ENCODE results near the gene TFPI2.
A peak's percentile ranks its signal among the peaks of the same experiment; 100 is the strongest.

TFPI2 gene

DNA sequence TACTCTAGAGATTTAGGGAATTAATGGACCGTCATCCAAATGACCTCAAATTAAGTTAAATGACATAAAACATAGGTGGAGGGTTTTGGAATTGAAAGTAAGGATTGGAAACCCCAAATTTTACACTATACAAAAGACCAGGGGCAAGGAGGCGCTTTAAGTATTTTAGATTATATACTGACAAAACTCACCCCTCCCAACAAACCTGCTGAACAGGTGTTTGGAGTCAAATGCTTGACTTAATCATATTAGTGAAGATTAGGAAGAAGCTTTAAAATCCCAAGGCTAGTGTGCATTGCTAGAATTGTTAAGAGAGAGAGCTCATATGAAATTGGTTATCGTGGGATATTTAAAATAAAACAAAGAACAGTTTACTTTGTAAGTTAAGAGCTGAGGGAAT, 15.7 kb upstream of the TFPI2 start, which contains the start of gene GNGT1:
TSS of gene GNGT1 (plus strand) at position 301 of the 400 bp plus-strand sequence. CDS start 180 bp downstream, outside the sequence.
- DNase-seq (ENCODE audit: low spot score) = no peak

DNA sequence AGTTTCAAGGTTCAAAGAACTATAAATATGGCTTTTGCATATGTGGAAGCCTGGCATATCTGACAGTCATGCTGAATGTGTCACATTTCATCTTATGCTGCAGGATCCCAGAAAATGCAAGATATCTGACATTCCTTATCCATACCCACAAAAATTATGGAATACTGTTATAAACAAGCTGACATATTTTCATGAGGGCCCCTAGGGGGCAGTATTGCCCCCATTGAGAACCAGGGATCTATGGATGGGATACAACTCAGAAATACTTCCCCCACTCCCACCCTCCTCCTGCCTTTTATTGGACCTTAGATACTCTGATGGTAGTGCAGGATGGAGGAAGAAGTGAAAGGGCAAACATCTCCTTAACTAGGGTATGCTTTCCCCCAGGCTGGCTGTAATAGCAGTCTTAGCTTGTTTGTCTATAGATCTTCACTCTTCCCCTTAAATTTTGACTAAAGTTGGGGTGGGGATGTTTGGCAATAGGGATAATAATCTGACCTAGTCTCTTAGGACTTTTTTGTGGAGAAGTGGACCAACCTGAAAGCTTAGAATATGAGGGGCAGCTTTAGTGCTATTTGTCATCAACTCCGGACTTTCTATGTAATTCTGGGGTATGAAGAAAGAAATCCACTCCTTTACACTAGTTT, 12.3 kb upstream of the TFPI2 start:
- DNase-seq (ENCODE audit: low spot score) = peak; percentile 32

GRCh38 chr7:93897680-93898079, 7.1 kb upstream of the TFPI2 start:
- DNase-seq (ENCODE audit: low spot score) = no peak

DNA sequence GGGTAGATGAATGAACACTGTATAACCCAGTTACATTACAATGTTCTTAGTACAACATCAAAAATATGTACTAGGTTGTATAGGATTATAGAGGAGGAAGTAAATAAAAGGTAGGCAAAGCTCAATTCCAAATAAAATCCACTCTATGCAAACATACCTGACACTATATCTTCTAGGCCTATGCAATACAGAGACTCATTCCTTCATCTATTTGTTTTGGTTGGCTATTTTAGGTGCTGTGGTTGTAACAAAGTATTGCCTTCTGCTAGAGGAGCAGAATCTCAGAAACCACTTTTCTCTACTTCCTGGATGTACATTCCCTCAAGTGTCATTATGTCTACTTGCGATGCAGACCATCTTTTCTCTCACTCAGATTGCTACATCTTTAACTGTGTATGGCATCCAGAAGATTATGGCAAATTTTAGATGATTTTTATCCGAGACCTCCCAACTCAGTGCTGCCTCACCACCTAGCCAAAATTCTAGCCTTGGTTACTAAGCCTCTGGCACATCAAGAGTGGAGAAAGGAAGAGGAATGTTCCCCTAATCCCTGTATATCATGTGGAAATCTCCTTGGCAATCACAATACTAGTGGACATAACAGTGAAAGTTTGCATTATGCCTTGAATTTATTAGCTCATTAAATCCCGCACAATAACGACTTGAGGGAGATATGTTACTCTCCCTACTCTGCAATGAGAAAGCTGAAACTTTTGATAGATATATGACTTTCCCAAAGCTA, 5.5 kb upstream of the TFPI2 start:
- DNase-seq (ENCODE audit: low spot score) = no peak

GRCh38 chr7:93894966-93895640, 4.5 kb upstream of the TFPI2 start:
- DNase-seq (ENCODE audit: low spot score) = no peak

- DNase-seq (ENCODE audit: low spot score) = no peak
Measured at GRCh38 chr7:93894426-93894825, 3.9 kb upstream of the TFPI2 start.

DNA sequence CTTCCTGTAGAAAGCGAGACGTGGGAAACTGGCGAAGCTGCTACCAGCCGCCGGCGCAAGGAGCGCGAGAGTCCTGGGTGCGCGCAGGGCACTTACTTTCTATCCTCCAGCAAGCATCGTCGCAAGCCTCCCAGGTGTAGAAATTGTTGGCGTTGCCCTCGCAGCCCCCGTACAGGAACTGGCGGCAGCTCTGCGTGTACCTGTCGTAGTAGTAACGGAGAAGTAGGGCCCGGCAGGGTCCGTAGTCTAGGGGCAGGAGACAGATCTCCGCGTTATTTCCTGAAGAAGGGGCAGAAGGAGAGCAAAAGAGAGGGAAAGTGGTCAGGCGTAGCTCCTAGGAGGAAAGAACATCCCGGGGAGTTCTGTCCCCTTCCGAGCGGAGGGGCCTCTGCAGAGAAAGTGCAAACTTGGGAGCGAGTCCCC, 501 bp downstream of the TFPI2 start:
- DNase-seq (ENCODE audit: low spot score) = peak; percentile 26

GRCh38 chr7:93889261-93889660, 1.3 kb downstream of the TFPI2 start:
- DNase-seq (ENCODE audit: low spot score) = no peak

DNA sequence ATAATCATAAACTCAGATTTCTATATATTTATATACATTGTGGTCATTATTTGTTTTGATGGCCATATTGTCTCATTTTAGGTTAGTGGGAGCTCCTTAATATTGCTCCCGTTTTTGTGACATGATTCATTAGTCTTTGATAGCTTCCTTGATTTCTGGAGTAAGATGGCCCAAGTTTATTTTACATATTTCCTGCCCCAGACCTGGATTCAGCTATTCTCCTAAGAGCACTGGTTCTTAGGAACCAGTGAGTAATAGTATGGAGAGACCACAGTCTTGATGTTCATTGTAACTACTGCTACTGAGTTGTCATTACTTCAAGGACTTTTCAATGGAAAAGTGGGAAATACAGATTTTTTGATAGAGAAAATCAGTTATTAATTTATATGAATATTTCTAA, 6.0 kb downstream of the TFPI2 start:
- no peak for DNase-seq (ENCODE audit: low spot score)

DNA sequence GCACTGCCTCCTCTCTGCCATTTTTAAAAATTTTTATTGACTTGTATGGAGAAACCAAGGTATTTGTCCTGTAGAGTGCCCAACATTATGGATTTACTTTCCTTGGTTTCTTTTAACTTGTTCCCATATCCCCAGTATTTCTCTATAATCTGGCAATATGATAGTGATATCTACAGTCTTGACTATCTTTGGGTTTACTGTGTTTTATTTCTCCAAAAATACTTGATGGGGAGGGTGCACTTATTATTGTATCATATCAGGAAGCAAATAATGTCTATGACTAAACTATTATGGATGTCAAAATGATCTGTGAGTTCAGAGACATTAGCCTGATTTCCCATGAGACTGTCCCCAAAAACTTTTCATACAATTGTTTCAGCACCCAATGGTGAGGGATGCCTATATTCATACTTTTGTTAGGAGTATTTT, 6.6 kb downstream of the TFPI2 start:
- no peak for DNase-seq (ENCODE audit: low spot score)

DNA sequence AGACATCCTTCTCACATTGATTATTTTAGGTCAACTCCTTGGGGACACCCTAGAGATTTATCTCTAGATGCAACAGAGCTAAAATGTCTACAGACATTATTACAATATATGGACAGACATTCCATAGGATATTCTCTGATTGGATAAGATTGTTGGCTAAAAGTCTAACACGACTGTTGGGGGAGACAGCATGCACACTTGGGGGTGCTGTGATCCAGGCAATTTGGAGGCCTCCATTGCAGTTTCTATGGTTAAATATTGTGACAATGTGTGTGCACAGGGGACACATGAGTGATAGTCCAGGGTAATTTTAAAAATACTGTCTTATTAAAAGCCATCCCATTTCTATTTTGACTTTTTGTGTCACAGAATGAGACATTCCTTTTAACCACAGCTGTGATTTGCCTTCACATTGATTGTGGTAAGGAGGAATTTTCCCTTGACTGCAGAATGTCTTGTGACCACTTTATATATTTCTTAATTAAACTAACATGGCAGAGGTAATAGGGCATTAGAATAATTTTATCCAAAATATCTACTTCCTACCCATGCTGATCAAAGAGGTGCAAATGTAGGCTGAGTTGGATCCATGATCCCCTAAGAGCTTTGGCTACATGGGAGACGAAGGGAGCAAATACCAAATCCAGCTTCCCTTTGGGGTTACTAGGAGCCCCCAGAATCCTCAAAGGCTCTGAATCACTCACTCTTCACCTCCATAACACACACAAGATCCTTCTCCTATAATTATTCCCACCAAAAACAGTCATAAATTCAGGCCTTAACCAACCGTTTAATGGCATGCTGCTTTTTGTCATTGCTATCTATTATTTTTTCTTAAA, 7.3 kb downstream of the TFPI2 start:
- DNase-seq (ENCODE audit: low spot score) = no peak

DNA sequence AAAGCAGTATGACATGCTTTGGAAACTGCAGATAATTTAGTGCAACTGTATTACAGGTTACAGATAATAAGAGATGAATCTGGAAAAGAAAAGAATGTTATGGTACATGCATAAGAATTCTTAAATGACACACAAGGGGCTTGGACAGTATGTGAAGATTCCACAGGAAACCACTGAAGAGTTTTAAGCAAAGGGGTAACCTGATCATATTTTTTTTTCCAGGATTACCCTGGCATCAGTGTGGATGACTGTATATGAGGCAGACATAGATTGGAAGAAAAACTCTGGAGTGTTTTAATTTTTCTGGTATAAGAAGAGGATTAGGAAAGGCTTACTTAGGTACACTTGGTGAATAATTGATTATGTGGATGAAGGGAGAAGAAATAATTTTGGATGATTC, 8.1 kb downstream of the TFPI2 start:
- DNase-seq (ENCODE audit: low spot score) = no peak

- DNase-seq (ENCODE audit: low spot score) = no peak
Measured at GRCh38 chr7:93879356-93879755, 11.2 kb downstream of the TFPI2 start.

DNA sequence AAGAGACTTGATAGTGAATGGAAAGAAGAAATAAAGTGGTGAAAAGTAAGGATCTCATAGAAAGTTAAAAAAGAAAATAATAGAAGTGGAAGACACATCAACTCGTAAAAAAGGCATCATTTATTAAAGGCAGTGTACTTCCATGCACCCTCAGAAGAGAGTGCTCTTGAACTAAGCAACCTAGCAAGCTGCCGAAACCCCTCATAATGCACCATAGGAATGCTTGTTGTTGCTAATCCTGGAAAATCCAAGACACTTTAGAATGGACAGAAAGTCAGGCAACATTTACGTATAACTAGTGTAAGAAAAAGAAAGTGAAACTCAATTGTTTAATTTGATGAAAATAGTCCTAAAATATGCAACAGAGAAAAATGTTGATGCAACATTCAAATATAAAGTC, 12.8 kb downstream of the TFPI2 start:
- DNase-seq (ENCODE audit: low spot score) = no peak

DNA sequence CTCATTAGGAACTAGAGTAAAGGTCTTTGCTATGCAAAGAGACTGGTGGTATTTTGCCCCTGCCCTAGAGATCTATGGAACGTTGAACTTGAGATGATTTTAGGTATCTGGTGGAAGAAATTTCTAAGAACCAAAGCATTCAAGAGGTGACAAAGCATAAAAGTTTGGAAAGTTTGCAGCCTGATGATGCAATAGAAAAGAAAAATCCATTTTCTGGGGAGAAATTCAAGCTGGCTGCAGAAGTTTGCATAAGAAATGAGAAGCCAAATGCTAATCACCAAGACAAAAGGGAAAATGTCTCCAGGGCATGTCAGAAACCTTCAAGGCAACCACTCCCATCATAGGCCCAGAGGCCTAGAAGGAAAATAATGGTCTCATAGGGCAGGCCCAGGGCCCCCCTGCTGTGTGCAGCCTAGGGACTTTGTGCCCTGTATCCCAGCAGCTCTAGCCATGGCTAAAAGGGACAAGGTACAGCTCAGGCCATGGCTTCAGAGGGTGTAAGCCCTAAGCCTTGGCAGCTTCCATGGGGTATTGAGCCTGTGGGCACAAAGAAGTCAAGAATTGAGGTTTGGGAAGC, 16.5 kb downstream of the TFPI2 start:
- no peak for DNase-seq (ENCODE audit: low spot score)

GRCh38 chr7:93866886-93867285, 23.7 kb downstream of the TFPI2 start:
- no peak for DNase-seq (ENCODE audit: low spot score)

- no peak for DNase-seq (ENCODE audit: low spot score)
Measured at GRCh38 chr7:93862651-93863050, 27.9 kb downstream of the TFPI2 start.

- DNase-seq (ENCODE audit: low spot score) = no peak
Measured at GRCh38 chr7:93861325-93861949, 29.1 kb downstream of the TFPI2 start.

GRCh38 chr7:93860261-93860660, 30.3 kb downstream of the TFPI2 start:
- no peak for DNase-seq (ENCODE audit: low spot score)

GRCh38 chr7:93858857-93859256, 31.7 kb downstream of the TFPI2 start:
- DNase-seq (ENCODE audit: low spot score) = no peak

DNA sequence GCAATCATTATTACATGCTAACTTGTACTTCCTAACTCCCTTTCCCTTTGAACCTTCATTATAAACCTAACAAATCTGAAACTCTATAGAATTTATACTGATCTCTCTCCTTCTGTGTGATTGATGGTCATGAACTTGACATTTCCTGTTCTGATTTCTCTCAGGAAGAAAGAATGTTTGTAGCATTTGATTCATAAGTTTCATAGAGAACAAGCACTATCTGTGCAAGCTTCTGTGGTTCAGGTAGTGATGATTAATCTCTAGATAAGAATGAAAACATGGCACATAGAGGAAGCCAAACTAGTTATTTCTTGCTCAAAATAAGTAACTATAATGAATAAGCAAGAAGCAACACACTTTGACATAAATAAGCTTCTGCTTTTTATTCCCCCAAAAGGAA, 34.2 kb downstream of the TFPI2 start:
- no peak for DNase-seq (ENCODE audit: low spot score)

Measured in HuH-7 (cell line).